Activated CD4-positive, alpha-beta T cell treated with anti-CD3 and anti-CD28 coated beads, Interleukin-2, amount 50 U/mL, for 16 hours (primary cell): Measurements from ENCODE around the gene BAZ1B.
A peak's percentile ranks its signal among the peaks of the same experiment; 100 is the strongest.
"Not testable (repeated sequence)": the region's sequence is repeated elsewhere in the genome, so short reads cannot be mapped to it uniquely, and the experiment has no call there.

ENCODE experiments used
- DNase-seq: peaks from one replicate; pipeline ENCODE4 v3.0.0-alpha.2; 2020

Gene BAZ1B

GRCh38 chr7:73423519-73424488, 98.3 kb downstream of the BAZ1B start:
- no peak for DNase-seq

- DNase-seq = not testable (repeated sequence)
These were observed 101.5 kb downstream of the BAZ1B start for GRCh38 chr7:73420610-73421009.

GRCh38 chr7:73420016-73420415, 102.1 kb downstream of the BAZ1B start:
- not testable (repeated sequence) for DNase-seq

- no peak for DNase-seq
These were observed 103.9 kb downstream of the BAZ1B start for GRCh38 chr7:73418113-73418703.

- not testable (repeated sequence) for DNase-seq
These were observed 111.5 kb downstream of the BAZ1B start for GRCh38 chr7:73410541-73411131.

GRCh38 chr7:73404860-73405259, 117.2 kb downstream of the BAZ1B start:
- not testable (repeated sequence) for DNase-seq

- peak; percentile 78 for DNase-seq
These were observed 122.7 kb downstream of the BAZ1B start for GRCh38 chr7:73399185-73400050.

GRCh38 chr7:73397521-73398281, 124.4 kb downstream of the BAZ1B start:
- DNase-seq = no peak

- DNase-seq = no peak
These were observed 126.3 kb downstream of the BAZ1B start for GRCh38 chr7:73395538-73396503.

- DNase-seq = no peak
These were observed 127.7 kb downstream of the BAZ1B start for GRCh38 chr7:73394422-73394821.

- DNase-seq = no peak
These were observed 130.7 kb downstream of the BAZ1B start for GRCh38 chr7:73391396-73391795.
